PFSK-1 (cell line): ENCODE data around the gene NUBPL.

Experiments used
- FOXP2 ChIP-seq: optimal IDR thresholded peaks from 2 replicates; pipeline ENCODE3; 2011; ENCODE audit warnings: borderline replicate concordance, control low read depth, inconsistent platforms; ENCODE audit not compliant: insufficient read depth; ENCODE audit errors: extremely low read length, extremely low read depth
- POLR2AphosphoS5 ChIP-seq: IDR thresholded peaks from 2 replicates; pipeline ENCODE4 v1.6.1; 2012; ENCODE audit warnings: low read depth, mild to moderate bottlenecking, control low read depth, low read length, moderate library complexity
- SIN3A ChIP-seq: IDR thresholded peaks from 2 replicates; pipeline ENCODE4 v1.6.1; 2012; ENCODE audit warnings: mild to moderate bottlenecking, low read length, moderate library complexity, borderline replicate concordance; ENCODE audit not compliant: insufficient read depth
- TAF1 ChIP-seq: IDR thresholded peaks from 2 replicates; pipeline ENCODE4 v1.6.1; 2012; ENCODE audit warnings: low read length, control low read depth, borderline replicate concordance; ENCODE audit not compliant: insufficient read depth
- TF ChIP-seq, protein P1 (sequence below), 2 experiments: IDR thresholded peaks; 2 replicates each; pipeline versions ENCODE4 v1.6.1 to v1.8.0; 2011 to 2012; ENCODE audit warnings: low read depth in 2 of 2, low read length in 2 of 2, control low read depth in 1 of 2, inconsistent platforms in 1 of 2, mild to moderate bottlenecking in 1 of 2, moderate library complexity in 1 of 2; ENCODE audit not compliant: insufficient read depth in 1 of 2

The NUBPL gene

DNA sequence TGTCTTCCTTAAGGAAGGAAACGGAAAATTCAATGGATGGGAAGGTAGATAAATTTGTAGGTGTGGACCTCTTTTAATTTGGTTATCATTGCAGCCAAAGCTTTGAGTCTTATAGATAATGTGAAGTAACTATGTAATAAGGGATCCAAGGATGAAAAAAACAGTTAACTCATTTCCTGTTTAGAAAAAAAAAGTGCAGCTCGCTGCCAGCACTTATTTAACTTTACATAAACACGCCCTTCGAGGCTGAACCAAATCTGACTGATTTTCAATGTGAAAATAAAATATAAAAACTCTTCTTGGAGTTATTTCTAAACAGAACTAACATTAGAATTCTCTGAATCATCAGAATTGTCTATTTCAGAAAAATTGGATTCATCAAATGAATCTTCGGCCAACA lies 7.0 kb downstream of the NUBPL start:
- no peak for TF ChIP-seq TAF1
- TF ChIP-seq, protein P1, sequence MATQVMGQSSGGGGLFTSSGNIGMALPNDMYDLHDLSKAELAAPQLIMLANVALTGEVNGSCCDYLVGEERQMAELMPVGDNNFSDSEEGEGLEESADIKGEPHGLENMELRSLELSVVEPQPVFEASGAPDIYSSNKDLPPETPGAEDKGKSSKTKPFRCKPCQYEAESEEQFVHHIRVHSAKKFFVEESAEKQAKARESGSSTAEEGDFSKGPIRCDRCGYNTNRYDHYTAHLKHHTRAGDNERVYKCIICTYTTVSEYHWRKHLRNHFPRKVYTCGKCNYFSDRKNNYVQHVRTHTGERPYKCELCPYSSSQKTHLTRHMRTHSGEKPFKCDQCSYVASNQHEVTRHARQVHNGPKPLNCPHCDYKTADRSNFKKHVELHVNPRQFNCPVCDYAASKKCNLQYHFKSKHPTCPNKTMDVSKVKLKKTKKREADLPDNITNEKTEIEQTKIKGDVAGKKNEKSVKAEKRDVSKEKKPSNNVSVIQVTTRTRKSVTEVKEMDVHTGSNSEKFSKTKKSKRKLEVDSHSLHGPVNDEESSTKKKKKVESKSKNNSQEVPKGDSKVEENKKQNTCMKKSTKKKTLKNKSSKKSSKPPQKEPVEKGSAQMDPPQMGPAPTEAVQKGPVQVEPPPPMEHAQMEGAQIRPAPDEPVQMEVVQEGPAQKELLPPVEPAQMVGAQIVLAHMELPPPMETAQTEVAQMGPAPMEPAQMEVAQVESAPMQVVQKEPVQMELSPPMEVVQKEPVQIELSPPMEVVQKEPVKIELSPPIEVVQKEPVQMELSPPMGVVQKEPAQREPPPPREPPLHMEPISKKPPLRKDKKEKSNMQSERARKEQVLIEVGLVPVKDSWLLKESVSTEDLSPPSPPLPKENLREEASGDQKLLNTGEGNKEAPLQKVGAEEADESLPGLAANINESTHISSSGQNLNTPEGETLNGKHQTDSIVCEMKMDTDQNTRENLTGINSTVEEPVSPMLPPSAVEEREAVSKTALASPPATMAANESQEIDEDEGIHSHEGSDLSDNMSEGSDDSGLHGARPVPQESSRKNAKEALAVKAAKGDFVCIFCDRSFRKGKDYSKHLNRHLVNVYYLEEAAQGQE (IDR thresholded peaks at IDR 0.05; ENCODE audit: insufficient read depth in 1 of 2, low read depth in 2 of 2, low read length in 2 of 2), result no peak
- TF ChIP-seq SIN3A, result no peak
- TF ChIP-seq FOXP2, result no peak
- no peak for TF ChIP-seq POLR2AphosphoS5

DNA sequence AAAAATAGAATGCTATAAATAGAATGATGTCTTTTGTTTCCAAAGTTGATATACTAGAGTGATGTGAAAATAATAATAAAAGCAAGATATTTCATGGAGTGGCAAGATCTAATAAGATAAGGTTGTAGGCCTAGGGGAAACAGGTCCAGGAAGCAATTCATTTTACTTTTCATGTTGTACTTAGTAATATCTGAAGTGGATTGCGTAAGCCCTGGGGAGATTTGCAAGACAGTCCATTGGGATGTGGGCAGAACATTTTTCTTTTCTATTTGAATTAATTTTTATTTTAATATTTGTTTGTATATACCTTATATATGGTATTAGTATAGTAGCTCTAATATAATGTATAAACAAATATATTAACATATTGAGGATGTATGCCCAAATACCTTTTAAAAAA lies 7.5 kb downstream of the NUBPL start:
- TF ChIP-seq, protein P1 (IDR thresholded peaks at IDR 0.05; ENCODE audit: insufficient read depth in 1 of 2, low read depth in 2 of 2, low read length in 2 of 2), result no peak
- TF ChIP-seq SIN3A (no peak), POLR2AphosphoS5 (no peak), FOXP2 (no peak), TAF1 (no peak)

- TF ChIP-seq SIN3A (no peak), FOXP2 (no peak), POLR2AphosphoS5 (no peak), TAF1 (no peak)
- TF ChIP-seq, protein P1 (IDR thresholded peaks at IDR 0.05; ENCODE audit: insufficient read depth in 1 of 2, low read depth in 2 of 2, low read length in 2 of 2), result no peak
Observed at GRCh38 chr14:31572955-31573354, 11.8 kb downstream of the NUBPL start.

DNA sequence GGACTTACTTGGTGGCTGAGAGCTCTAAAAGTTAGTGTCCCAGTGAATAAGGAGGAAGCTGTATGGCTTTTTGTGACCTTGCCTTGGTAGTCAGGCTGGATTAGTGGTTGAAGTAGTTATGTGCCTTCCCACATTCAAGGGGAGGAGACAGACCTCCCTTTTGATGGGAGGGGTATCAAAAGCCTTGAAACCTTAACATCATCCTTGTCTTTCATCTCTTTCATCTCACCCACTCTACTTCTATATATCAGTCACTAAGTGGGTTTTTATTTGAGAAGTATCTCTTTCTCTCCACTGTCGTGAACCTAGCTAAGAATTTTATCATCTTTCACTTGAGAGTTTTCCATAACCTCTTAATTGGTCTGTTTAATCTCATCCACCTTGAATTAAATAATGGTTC lies 15.7 kb downstream of the NUBPL start:
- TF ChIP-seq FOXP2 (no peak), POLR2AphosphoS5 (no peak), TAF1 (no peak), SIN3A (no peak)
- TF ChIP-seq, protein P1 (IDR thresholded peaks at IDR 0.05; ENCODE audit: insufficient read depth in 1 of 2, low read depth in 2 of 2, low read length in 2 of 2), result no peak

GRCh38 chr14:31578266-31578665 lies 17.1 kb downstream of the NUBPL start:
- TF ChIP-seq TAF1 (no peak), POLR2AphosphoS5 (no peak), SIN3A (no peak), FOXP2 (no peak)
- TF ChIP-seq, protein P1 (IDR thresholded peaks at IDR 0.05; ENCODE audit: insufficient read depth in 1 of 2, low read depth in 2 of 2, low read length in 2 of 2), result no peak
